IPS DF 6.9 (cell line): ENCODE results near the gene PLA2G4B.
"Not testable (repeated sequence)": the region's sequence is repeated elsewhere in the genome, so short reads cannot be mapped to it uniquely, and the experiment has no call there.

Source experiments
- DNase-seq: peaks from one replicate; pipeline ENCODE4 v3.0.0-alpha.2; 2013; ENCODE audit warnings: low read depth, low spot score
- H3K27ac ChIP-seq: one replicate; pipeline ENCODE4 v1.5.1; 2013; ENCODE audit warnings: low read length, control low read depth
- H3K27me3 ChIP-seq: 2 replicates; pipeline ENCODE4 v1.6.1; 2013; ENCODE audit warnings: mild to moderate bottlenecking, low read length; ENCODE audit not compliant: control insufficient read depth, insufficient read depth
- H3K36me3 ChIP-seq: 2 replicates; pipeline ENCODE4 v1.6.1; 2013; ENCODE audit warnings: low read length; ENCODE audit not compliant: control insufficient read depth, insufficient read depth
- H3K4me1 ChIP-seq: 2 replicates; pipeline ENCODE4 v1.6.1; 2013; ENCODE audit warnings: low read length; ENCODE audit not compliant: control insufficient read depth, insufficient read depth
- H3K4me3 ChIP-seq: 2 replicates; pipeline ENCODE4 v1.5.1; 2013; ENCODE audit warnings: mild to moderate bottlenecking, low read length
- H3K9me3 ChIP-seq: 2 replicates; pipeline ENCODE4 v1.6.1; 2013; ENCODE audit warnings: low read length, inconsistent platforms; ENCODE audit not compliant: control insufficient read depth, insufficient read depth
- WGBS: extraction: QIAGEN DNeasy Blood & Tissue Kit; methylation state at CpG from one replicate; pipeline ENCODE4 v1.1.7; 2013; ENCODE audit warnings: mixed read lengths, missing lambda C conversion rate; ENCODE audit not compliant: insufficient read length, insufficient coverage; 5-methylcytosine and 5-hydroxymethylcytosine counted together

PLA2G4B gene

DNA sequence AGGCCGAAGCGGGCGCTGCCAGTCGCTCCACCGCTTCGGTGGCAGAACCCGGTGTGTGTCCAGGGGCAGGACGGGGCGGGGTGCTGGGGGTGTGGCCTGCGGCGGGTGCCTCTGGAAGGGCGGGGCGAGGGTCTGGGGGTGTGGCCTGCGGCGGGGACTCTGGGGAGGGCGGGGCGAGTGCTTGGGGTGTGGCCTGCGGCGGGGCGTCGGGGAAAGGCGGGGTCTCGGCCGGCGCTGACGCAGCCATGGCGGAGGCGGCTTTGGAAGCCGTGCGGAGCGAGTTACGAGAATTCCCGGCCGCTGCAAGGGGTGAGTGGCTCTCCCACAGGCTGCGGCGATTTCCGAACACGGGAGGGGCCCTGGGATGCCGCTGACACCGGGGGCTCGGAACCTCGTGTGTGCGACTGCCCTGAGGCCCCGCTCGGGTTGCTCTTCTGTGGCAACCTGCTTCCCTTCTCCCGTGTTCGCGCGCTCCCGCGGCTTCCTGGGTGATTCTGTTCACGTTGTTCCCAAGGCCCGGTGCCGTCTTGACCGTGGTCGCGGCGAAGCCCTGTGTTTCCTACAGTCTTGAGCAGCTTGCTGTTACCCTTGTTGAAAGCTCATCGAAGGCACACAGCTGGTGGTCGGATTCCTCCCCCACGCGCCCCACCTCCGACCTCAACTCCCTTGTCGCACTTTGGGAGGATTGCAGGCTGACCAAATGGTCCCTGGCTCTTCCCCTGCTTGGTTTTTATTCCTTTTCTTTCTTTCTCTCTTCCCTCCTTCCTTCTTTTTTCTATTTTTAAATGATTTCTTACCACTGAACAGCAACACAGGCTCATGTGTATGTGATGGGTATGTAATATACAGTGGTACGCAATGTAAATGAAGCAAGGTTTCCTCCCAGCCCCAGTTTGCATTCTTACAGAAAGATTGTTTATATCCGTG lies 10.5 kb upstream of the PLA2G4B start, which contains the start of gene JMJD7:
Gene JMJD7, plus strand, starts transcription at position 213 of the 927 bp plus-strand sequence. Its CDS starts 33 bp downstream, at position 246.
- no peak within 1 kb of the TSS for H3K27ac ChIP-seq
- H3K4me1 ChIP-seq = no peaks in the 10 kb centered on the region
- H3K4me3 ChIP-seq = peak within 1 kb of the TSS; percentile 88
- 0 out of 2 replicates have a peak, but pooled peaks cover 5% of the 10 kb centered on the region for H3K36me3 ChIP-seq
- peak; percentile 50 for DNase-seq
- WGBS = no CpG with 5 or more reads among the region's 66 CpGs
- H3K9me3 ChIP-seq = no peaks in the 10 kb centered on the region
- H3K27me3 ChIP-seq = no peaks in the 10 kb centered on the region

GRCh38 chr15:41828807-41829141 lies 9.9 kb upstream of the PLA2G4B start:
- Histone ChIP-seq H3K36me3 (0 out of 2 replicates have a peak, but pooled peaks cover 2% of the 10 kb centered on the region), H3K27me3 (no peaks in the 10 kb centered on the region), H3K4me3 (no peak overlapping the region), H3K27ac (no peak overlapping the region), H3K4me1 (no peaks in the 10 kb centered on the region), H3K9me3 (no peaks in the 10 kb centered on the region)
- DNase-seq = no peak
- no CpG with 5 or more reads among the region's 6 CpGs for WGBS

- H3K36me3 ChIP-seq = no peaks in the 10 kb centered on the region
- H3K27ac ChIP-seq = no peak overlapping the region
- no peaks in the 10 kb centered on the region for H3K4me1 ChIP-seq
- H3K9me3 ChIP-seq = no peaks in the 10 kb centered on the region
- no peaks in the 10 kb centered on the region for H3K27me3 ChIP-seq
- DNase-seq = no peak
- no peak overlapping the region for H3K4me3 ChIP-seq
- WGBS = no CpG with 5 or more reads among the region's 13 CpGs
Observed at GRCh38 chr15:41829959-41830646, 8.5 kb upstream of the PLA2G4B start.

- not testable (repeated sequence) for H3K27me3 ChIP-seq, H3K36me3 ChIP-seq, DNase-seq, H3K27ac ChIP-seq, H3K4me1 ChIP-seq, H3K4me3 ChIP-seq, H3K9me3 ChIP-seq
- no CpG with 5 or more reads among the region's 4 CpGs for WGBS
Observed at GRCh38 chr15:41831291-41831690, 7.4 kb upstream of the PLA2G4B start.

- Histone ChIP-seq H3K36me3 (no peaks in the 10 kb centered on the region; the same call in 1 of the 2 replicates), H3K4me1 (no peaks in the 10 kb centered on the region), H3K9me3 (no peaks in the 10 kb centered on the region), H3K4me3 (no peak overlapping the region), H3K27ac (no peak overlapping the region), H3K27me3 (no peaks in the 10 kb centered on the region)
- DNase-seq = no peak
- WGBS = no CpG with 5 or more reads among the region's 10 CpGs
Observed at GRCh38 chr15:41832208-41832607, 6.4 kb upstream of the PLA2G4B start.

- no peak overlapping the region for H3K4me3 ChIP-seq
- H3K36me3 ChIP-seq = no peaks in the 10 kb centered on the region; the same call in 1 of the 2 replicates
- no peaks in the 10 kb centered on the region for H3K4me1 ChIP-seq
- no peak overlapping the region for H3K27ac ChIP-seq
- no peak for DNase-seq
- H3K27me3 ChIP-seq = no peaks in the 10 kb centered on the region
- no CpG with 5 or more reads among the region's 3 CpGs for WGBS
- H3K9me3 ChIP-seq = no peaks in the 10 kb centered on the region
Observed at GRCh38 chr15:41832875-41833274, 5.8 kb upstream of the PLA2G4B start.

GRCh38 chr15:41834096-41834495 lies 4.6 kb upstream of the PLA2G4B start:
- no peak for DNase-seq
- no peaks in the 10 kb centered on the region for H3K4me1 ChIP-seq
- no peaks in the 10 kb centered on the region for H3K27me3 ChIP-seq
- no peak overlapping the region for H3K4me3 ChIP-seq
- no peaks in the 10 kb centered on the region for H3K9me3 ChIP-seq
- no CpG with 5 or more reads among the region's 3 CpGs for WGBS
- no peaks in the 10 kb centered on the region; the same call in 1 of the 2 replicates for H3K36me3 ChIP-seq
- no peak overlapping the region for H3K27ac ChIP-seq

GRCh38 chr15:41836073-41836472 lies 2.6 kb upstream of the PLA2G4B start:
- WGBS = no CpG with 5 or more reads among the region's 6 CpGs
- Histone ChIP-seq H3K4me3 (no peak overlapping the region), H3K9me3 (no peaks in the 10 kb centered on the region), H3K4me1 (no peaks in the 10 kb centered on the region), H3K36me3 (no peaks in the 10 kb centered on the region; the same call in 1 of the 2 replicates), H3K27ac (no peak overlapping the region), H3K27me3 (no peaks in the 10 kb centered on the region)
- DNase-seq = no peak

DNA sequence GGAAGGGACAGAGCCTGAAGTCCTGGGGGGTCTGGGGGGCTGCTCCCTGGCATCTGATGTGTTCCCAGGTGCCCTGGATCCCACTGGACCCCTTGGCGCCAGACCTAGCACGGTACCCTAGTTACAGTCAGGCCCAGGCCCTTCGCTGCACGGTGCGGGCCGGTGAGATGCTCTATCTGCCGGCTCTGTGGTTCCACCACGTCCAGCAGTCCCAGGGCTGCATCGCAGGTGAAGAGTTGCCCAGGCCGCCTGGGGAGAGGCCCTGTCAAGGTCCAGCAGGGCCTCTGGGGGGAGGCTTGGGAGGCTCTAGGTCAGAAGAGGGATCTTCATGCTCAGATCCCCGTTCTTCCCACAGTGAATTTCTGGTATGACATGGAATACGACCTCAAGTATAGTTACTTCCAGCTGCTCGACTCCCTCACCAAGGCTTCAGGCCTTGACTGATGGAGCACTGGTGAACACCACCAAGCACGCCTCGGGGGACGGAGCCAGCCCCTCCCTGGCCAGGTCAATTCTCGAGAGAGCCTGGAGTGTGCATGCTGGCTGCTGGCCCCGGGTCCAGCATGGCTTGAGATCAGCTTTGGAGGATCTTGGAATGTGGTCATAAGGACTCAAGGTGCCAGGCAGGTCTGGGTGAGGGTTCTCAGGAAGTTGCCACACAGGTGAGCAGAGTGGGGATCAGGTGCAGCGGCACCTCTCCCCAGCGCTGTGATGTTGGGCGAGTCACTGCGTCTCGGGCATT lies 1.8 kb upstream of the PLA2G4B start:
- no peak for DNase-seq
- no peaks in the 10 kb centered on the region for H3K27me3 ChIP-seq
- WGBS = no CpG with 5 or more reads among the region's 23 CpGs
- H3K36me3 ChIP-seq = no peaks in the 10 kb centered on the region; the same call in 1 of the 2 replicates
- H3K9me3 ChIP-seq = no peaks in the 10 kb centered on the region
- H3K4me3 ChIP-seq = no peak overlapping the region
- H3K4me1 ChIP-seq = no peaks in the 10 kb centered on the region
- H3K27ac ChIP-seq = no peak overlapping the region
